SK-N-SH (cell line): Measurements from ENCODE around the gene DOCK4. TPM values are rescaled to one million over a fixed set of nuclear protein-coding genes. Genes with fewer than 3 reads are reported as not detected.

Source experiments
- CTCF ChIA-PET: fragments of 300-600, 350-600 bp; formaldehyde crosslinking; extraction: SDS; loops from one replicate; lab custom pipeline; 2021; lab: Yijun Ruan, JAX
- POLR2A ChIA-PET: fragments of 350-600 bp; sonication (Branson Sonifier 250); formaldehyde crosslinking; extraction: SDS; loops from one replicate; lab custom pipeline; 2020; ENCODE audit warnings: antibody characterized with exemption, inconsistent platforms; lab: Yijun Ruan, JAX
- DNase-seq: peaks from one replicate; pipeline ENCODE4 v3.0.0; 2012
- H2AFZ ChIP-seq: fragments of 200-600 bp; sonication (generic); 2 replicates; pipeline ENCODE4 v1.8.1; 2016; ENCODE audit warnings: antibody characterized with exemption, mild to moderate bottlenecking, low read depth
- H3F3A ChIP-seq: fragments of 200-600 bp; sonication (generic); replicated peaks from 2 replicates; pipeline ENCODE3; 2016; ENCODE audit warnings: antibody characterized with exemption, mild to moderate bottlenecking; ENCODE audit not compliant: insufficient read depth
- H3K27ac ChIP-seq, 2 experiments: fragments of 200-500 bp in 1 of 2; fragments of 200-600 bp in 1 of 2; sonication (Bioruptor generic) in 1 of 2; sonication (generic), shearing (Covaris generic) in 1 of 2; 2 replicates each; pipeline versions ENCODE4 v1.5.1 to v1.6.1; 2014 to 2016; ENCODE audit warnings: low read depth in 2 of 2, inconsistent platforms in 1 of 2, low read length in 1 of 2, mild to moderate bottlenecking in 1 of 2, mixed read lengths in 1 of 2
- H3K27me3 ChIP-seq: fragments of 200-600 bp; sonication (generic), shearing (Covaris generic); 2 replicates; pipeline ENCODE4 v1.6.1; 2016; ENCODE audit warnings: mixed run types; ENCODE audit not compliant: insufficient read depth
- H3K36me3 ChIP-seq, 2 experiments: fragments of 200-500 bp in 1 of 2; fragments of 200-600 bp in 1 of 2; sonication (Bioruptor generic) in 1 of 2; sonication (generic) in 1 of 2; replicated peaks in 1 of 2; 2 replicates each; pipeline versions ENCODE3 to v1.5.1; 2014 to 2016; ENCODE audit warnings: low read length in 1 of 2, mild to moderate bottlenecking in 1 of 2; ENCODE audit not compliant: insufficient read depth in 2 of 2, control insufficient read depth in 1 of 2
- H3K4me1 ChIP-seq, 2 experiments: fragments of 200-500 bp in 1 of 2; fragments of 200-600 bp in 1 of 2; sonication (Bioruptor generic) in 1 of 2; sonication (generic), shearing (Covaris generic) in 1 of 2; 2 replicates each; pipeline versions ENCODE4 v1.5.1 to v1.6.1; 2014 to 2016; ENCODE audit warnings: low read depth in 1 of 2, low read length in 1 of 2, mixed run types in 1 of 2; ENCODE audit not compliant: insufficient read depth in 2 of 2, control insufficient read depth in 1 of 2
- H3K4me2 ChIP-seq: fragments of 200-600 bp; sonication (generic), shearing (Covaris generic); 2 replicates; pipeline ENCODE4 v1.6.1; 2017; ENCODE audit warnings: mixed run types
- H3K4me3 ChIP-seq, 2 experiments: fragments of 200-500 bp in 1 of 2; fragments of 200-600 bp in 1 of 2; sonication (Bioruptor generic) in 1 of 2; sonication (generic), shearing (Covaris generic) in 1 of 2; 2 replicates each; pipeline versions ENCODE4 v1.5.1 to v1.8.1; 2014 to 2016; ENCODE audit warnings: low read depth in 2 of 2, inconsistent platforms in 1 of 2, low read length in 1 of 2, mild to moderate bottlenecking in 1 of 2, mixed read lengths in 1 of 2, moderate library complexity in 1 of 2
- H3K79me2 ChIP-seq: fragments of 200-600 bp; sonication (generic); 2 replicates; pipeline ENCODE4 v1.8.1; 2017; ENCODE audit warnings: mild to moderate bottlenecking; ENCODE audit not compliant: insufficient read depth
- H3K9ac ChIP-seq: fragments of 200-600 bp; sonication (generic); 2 replicates; pipeline ENCODE4 v1.6.1; 2017; ENCODE audit warnings: mixed run types
- H3K9me2 ChIP-seq: fragments of 200-600 bp; sonication (generic); 2 replicates; pipeline ENCODE4 v1.6.1; 2017; ENCODE audit warnings: mixed run types
- H3K9me3 ChIP-seq: fragments of 200-600 bp; sonication (generic); 2 replicates; pipeline ENCODE4 v1.6.1; 2017; ENCODE audit warnings: mixed run types, mild to moderate bottlenecking, moderate library complexity
- H4K20me1 ChIP-seq: fragments of 200-600 bp; sonication (generic); 2 replicates; pipeline ENCODE4 v1.6.1; 2017; ENCODE audit warnings: mild to moderate bottlenecking, mixed run types; ENCODE audit not compliant: insufficient read depth
- ELF1 ChIP-seq: IDR thresholded peaks from 2 replicates; pipeline ENCODE4 v1.4.0; 2012
- EP300 ChIP-seq, 2 experiments: IDR thresholded peaks; 2 replicates each; pipeline versions ENCODE4 v1.4.0 to v1.6.1; 2012; ENCODE audit warnings: borderline replicate concordance in 1 of 2, low read depth in 1 of 2, low read length in 1 of 2
- EZH2phosphoT487 ChIP-seq: fragments of 200-600 bp; sonication (generic); IDR thresholded peaks from 2 replicates; pipeline ENCODE4 v1.6.1; 2017; ENCODE audit warnings: low read depth, mixed run types, mild to moderate bottlenecking, antibody characterized with exemption, moderate library complexity, borderline replicate concordance
- FOSL2 ChIP-seq: IDR thresholded peaks from 2 replicates; pipeline ENCODE4 v1.4.0; 2012; ENCODE audit warnings: low read depth, mild to moderate bottlenecking, moderate library complexity, borderline replicate concordance
- GABPA ChIP-seq: IDR thresholded peaks from 2 replicates; pipeline ENCODE4 v1.4.0; 2012; ENCODE audit warnings: low read depth, mild to moderate bottlenecking
- GATA2 ChIP-seq: sonication (generic); formaldehyde crosslinking; IDR thresholded peaks from 2 replicates; pipeline ENCODE4 v1.5.0; 2020; ENCODE audit warnings: mild to moderate bottlenecking, missing genetic modification reagents
- MEF2A ChIP-seq: IDR thresholded peaks from 2 replicates; pipeline ENCODE4 v1.4.0; 2012; ENCODE audit warnings: low read depth, borderline replicate concordance
- MXI1 ChIP-seq: IDR thresholded peaks from 2 replicates; pipeline ENCODE4 v1.6.1; 2012; ENCODE audit warnings: mild to moderate bottlenecking, low read depth, low read length, improper control_type of control experiment
- NFIC ChIP-seq: IDR thresholded peaks from 2 replicates; pipeline ENCODE4 v1.4.0; 2012; ENCODE audit warnings: borderline replicate concordance
- NRF1 ChIP-seq: IDR thresholded peaks from 2 replicates; pipeline ENCODE4 v1.6.1; 2012; ENCODE audit warnings: low read depth, mild to moderate bottlenecking, low read length
- POLR2AphosphoS5 ChIP-seq: IDR thresholded peaks from 2 replicates; pipeline ENCODE4 v1.6.1; 2012; ENCODE audit warnings: low read depth, low read length
- RFX5 ChIP-seq: IDR thresholded peaks from 2 replicates; pipeline ENCODE4 v1.6.1; 2012; ENCODE audit warnings: mild to moderate bottlenecking, improper control_type of control experiment, low read length
- RXRA ChIP-seq: IDR thresholded peaks from 2 replicates; pipeline ENCODE4 v1.4.0; 2012; ENCODE audit warnings: low read depth, mild to moderate bottlenecking, borderline replicate concordance
- SIN3A ChIP-seq: IDR thresholded peaks from 2 replicates; pipeline ENCODE4 v1.6.1; 2012; ENCODE audit warnings: low read depth, mild to moderate bottlenecking, low read length, moderate library complexity, borderline replicate concordance
- TAF1 ChIP-seq: IDR thresholded peaks from 2 replicates; pipeline ENCODE4 v1.6.1; 2012; ENCODE audit warnings: low read depth, mild to moderate bottlenecking, low read length, moderate library complexity, borderline replicate concordance
- TCF12 ChIP-seq: IDR thresholded peaks from 2 replicates; pipeline ENCODE4 v1.4.0; 2012
- TEAD4 ChIP-seq: IDR thresholded peaks from 2 replicates; pipeline ENCODE4 v1.4.0; 2012; ENCODE audit warnings: mild to moderate bottlenecking, borderline replicate concordance; ENCODE audit not compliant: insufficient read depth
- YY1 ChIP-seq: IDR thresholded peaks from 2 replicates; pipeline ENCODE4 v1.4.0; 2012; ENCODE audit warnings: low read depth, mild to moderate bottlenecking
- WGBS: methylation state at CpG from one replicate; pipeline ENCODE4 v1.1.6; 2017; ENCODE audit warnings: low lambda C conversion rate; 5-methylcytosine and 5-hydroxymethylcytosine counted together
- polyA plus RNA-seq, 3 experiments: library from polyadenylated mRNA; depleted of rRNA; stranded (reverse); fragments of >200 nt; gene quantifications; 2 replicates each; pipeline ENCODE4 v1.2.3, GENCODE V29; 2012
- TF ChIP-seq, protein P1 (sequence below): fragments of 150-350 bp; IDR thresholded peaks from 2 replicates; pipeline ENCODE4 v1.6.1; 2016; ENCODE audit warnings: mild to moderate bottlenecking, low read depth, low read length
- TF ChIP-seq, protein P2 (sequence below): fragments of 150-350 bp; IDR thresholded peaks from 2 replicates; pipeline ENCODE4 v1.6.1; 2017; ENCODE audit warnings: antibody characterized with exemption, low read length, low read depth, borderline replicate concordance
- TF ChIP-seq, protein P3 (sequence below): IDR thresholded peaks from 2 replicates; pipeline ENCODE4; 2012

Gene DOCK4
- polyA plus RNA-seq, 1 of the 3 experiments (the other 2 are of a cell fraction), result 8.5 TPM

DNA sequence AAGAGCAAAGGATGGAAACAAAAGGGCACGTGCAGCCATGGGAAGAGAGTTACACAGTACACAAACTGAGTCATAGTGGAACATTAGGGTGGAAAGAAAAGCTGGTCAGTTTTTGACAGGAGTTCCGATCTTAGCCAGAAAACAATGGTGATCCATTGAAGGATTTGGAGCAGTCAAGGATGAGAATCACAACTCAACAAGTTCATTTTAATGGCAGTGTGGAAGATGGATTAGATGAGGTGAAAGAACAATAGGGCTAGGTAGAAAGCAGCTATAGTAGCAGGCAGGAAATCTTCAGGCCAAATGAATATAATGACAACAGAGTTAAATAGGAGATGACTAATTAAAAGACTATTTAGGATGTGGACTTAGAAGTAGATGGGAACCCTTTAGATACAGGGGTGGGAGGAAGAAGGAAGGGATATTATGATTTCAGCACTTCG lies 136.3 kb downstream of the DOCK4 start (continued):
- TF ChIP-seq FOSL2, result no peak
- no peak for TF ChIP-seq ELF1
- TF ChIP-seq, protein P1, sequence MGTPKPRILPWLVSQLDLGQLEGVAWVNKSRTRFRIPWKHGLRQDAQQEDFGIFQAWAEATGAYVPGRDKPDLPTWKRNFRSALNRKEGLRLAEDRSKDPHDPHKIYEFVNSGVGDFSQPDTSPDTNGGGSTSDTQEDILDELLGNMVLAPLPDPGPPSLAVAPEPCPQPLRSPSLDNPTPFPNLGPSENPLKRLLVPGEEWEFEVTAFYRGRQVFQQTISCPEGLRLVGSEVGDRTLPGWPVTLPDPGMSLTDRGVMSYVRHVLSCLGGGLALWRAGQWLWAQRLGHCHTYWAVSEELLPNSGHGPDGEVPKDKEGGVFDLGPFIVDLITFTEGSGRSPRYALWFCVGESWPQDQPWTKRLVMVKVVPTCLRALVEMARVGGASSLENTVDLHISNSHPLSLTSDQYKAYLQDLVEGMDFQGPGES, result no peak
- no peak for TF ChIP-seq TAF1

DNA sequence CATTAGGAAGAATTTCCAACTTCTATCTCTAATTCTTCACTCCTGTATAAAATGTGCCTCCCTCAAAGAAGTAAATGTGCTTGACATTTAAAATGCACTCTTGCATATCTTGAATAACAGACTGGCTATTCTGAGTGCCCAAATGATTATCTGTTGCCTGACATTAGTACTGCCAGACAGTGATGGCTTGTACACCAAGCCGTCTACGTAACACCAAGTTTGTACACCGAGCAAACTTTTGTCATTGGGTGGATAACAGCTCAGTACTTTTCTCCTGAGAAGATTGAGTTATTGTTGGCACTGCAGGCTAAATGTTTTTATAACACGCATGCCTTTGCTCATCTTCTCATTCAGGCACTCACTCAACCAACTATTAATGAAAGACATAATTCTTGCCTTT lies 137.2 kb downstream of the DOCK4 start:
- no peaks in the 10 kb centered on the region for H3K9me2 ChIP-seq
- H3K79me2 ChIP-seq, result no peaks in the 10 kb centered on the region
- no peaks in the 10 kb centered on the region for H4K20me1 ChIP-seq
- H3K36me3 ChIP-seq, result no peaks in the 10 kb centered on the region
- WGBS, result 93% methylated on average over 4 of the region's 4 CpGs
- no peak overlapping the region for H3K4me3 ChIP-seq
- no peak overlapping the region for H3K27ac ChIP-seq
- no peaks in the 10 kb centered on the region; the same call in 1 of the 2 replicates for H3K9me3 ChIP-seq
- ChIA-PET CTCF (interaction anchor here (1.1 to 1.2 kb wide), 2 partner anchors 10 to 93 kb away, joined by 3 read pairs; no protein-coding TSS in a partner anchor), POLR2A (no interaction called here)
- H3K27me3 ChIP-seq, result no peaks in the 10 kb centered on the region
- H3K4me1 ChIP-seq, result peaks cover 0 to 19% of the 10 kb centered on the region in 2 experiments; a peak in 2 of 4 replicates
- no peaks in the 10 kb centered on the region for H3F3A ChIP-seq
- H3K9ac ChIP-seq, result no peak overlapping the region
- no peak overlapping the region for H3K4me2 ChIP-seq
- no peak for DNase-seq
- no peak for TF ChIP-seq GABPA
- no peak for TF ChIP-seq POLR2AphosphoS5
- TF ChIP-seq RFX5, result no peak
- TF ChIP-seq, protein P2, sequence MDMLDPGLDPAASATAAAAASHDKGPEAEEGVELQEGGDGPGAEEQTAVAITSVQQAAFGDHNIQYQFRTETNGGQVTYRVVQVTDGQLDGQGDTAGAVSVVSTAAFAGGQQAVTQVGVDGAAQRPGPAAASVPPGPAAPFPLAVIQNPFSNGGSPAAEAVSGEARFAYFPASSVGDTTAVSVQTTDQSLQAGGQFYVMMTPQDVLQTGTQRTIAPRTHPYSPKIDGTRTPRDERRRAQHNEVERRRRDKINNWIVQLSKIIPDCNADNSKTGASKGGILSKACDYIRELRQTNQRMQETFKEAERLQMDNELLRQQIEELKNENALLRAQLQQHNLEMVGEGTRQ, result no peak
- no peak for TF ChIP-seq FOSL2
- TF ChIP-seq YY1, result no peak
- no peak for TF ChIP-seq EP300 (IDR thresholded peaks at IDR 0.05; ENCODE audit: borderline replicate concordance in 1 of 2, low read depth in 1 of 2, low read length in 1 of 2)
- TF ChIP-seq NFIC, result no peak
- no peak for TF ChIP-seq TEAD4
- no peak for TF ChIP-seq MXI1
- TF ChIP-seq, protein P1, result no peak
- TF ChIP-seq, protein P3, sequence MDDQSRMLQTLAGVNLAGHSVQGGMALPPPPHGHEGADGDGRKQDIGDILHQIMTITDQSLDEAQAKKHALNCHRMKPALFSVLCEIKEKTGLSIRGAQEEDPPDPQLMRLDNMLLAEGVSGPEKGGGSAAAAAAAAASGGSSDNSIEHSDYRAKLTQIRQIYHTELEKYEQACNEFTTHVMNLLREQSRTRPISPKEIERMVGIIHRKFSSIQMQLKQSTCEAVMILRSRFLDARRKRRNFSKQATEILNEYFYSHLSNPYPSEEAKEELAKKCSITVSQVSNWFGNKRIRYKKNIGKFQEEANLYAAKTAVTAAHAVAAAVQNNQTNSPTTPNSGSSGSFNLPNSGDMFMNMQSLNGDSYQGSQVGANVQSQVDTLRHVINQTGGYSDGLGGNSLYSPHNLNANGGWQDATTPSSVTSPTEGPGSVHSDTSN, result no peak
- no peak for TF ChIP-seq RXRA
- TF ChIP-seq TCF12, result no peak
- TF ChIP-seq GATA2, result no peak
- TF ChIP-seq MEF2A, result no peak
- no peak for TF ChIP-seq ELF1
- no peak for TF ChIP-seq SIN3A
- no peak for TF ChIP-seq EZH2phosphoT487
- no peak for TF ChIP-seq NRF1
- H2AFZ ChIP-seq, result no peak overlapping the region
